HG03442 (cell line): ENCODE data around the gene ZSCAN31.
A peak's percentile ranks its signal among the peaks of the same experiment; 100 is the strongest.

Experiments used
- ATAC-seq: cut with Tn5 transposase; IDR thresholded peaks from one replicate; pipeline ENCODE4 v1.9.1; 2021; ENCODE audit warnings: mild to moderate bottlenecking, moderate library complexity; ENCODE audit not compliant: unreplicated experiment

The ZSCAN31 gene

GRCh38 chr6:28353981-28354676, 18.2 kb upstream of the ZSCAN31 start:
- no peak for ATAC-seq

DNA sequence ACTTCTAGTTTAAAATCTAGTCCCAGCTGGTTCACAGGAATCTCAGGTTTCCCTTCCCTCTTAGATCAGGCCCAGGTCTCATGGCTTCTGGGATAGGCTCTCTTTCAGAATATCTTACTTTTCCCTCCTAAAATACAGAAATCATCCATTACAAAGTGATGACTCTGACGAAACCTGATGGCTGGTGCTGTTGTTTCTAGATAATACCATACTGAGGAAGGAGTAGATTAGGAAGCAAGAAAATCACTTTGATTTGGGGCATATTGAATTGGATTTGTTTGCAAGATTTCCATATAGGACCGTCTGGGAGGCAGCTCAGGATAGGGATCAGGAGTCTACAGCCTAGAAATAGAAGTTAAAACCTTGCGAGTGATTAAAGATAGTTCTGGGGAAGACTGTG, 17.4 kb upstream of the ZSCAN31 start:
- ATAC-seq, result no peak

GRCh38 chr6:28351493-28351925, 15.6 kb upstream of the ZSCAN31 start:
- no peak for ATAC-seq

DNA sequence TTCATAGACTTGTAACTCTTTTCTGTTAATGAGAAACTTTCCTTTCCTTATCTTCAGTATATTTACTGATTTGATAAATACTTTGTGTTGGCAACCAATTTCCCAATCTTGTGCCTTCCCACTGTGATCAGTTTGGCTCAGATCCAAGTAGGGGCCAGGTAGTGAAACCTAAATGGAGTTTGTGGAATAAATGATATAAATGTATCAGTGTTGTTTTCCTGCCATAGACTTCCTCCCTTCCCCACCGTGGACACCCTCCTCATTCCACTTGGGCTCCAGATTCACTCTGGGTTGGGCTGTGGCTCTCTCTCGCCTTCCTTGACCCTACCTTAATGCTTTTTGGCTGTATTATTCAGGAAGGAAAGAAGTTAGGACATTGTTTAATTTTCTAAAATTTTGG, 15.1 kb upstream of the ZSCAN31 start:
- no peak for ATAC-seq

GRCh38 chr6:28349892-28350737, 14.2 kb upstream of the ZSCAN31 start, which contains the start of gene ZKSCAN3:
Gene ZKSCAN3 (plus strand): TSS chr6:28349947. CDS start chr6:28359587, 9,640 bp downstream.
- ATAC-seq, result peak; percentile 94

- ATAC-seq, result peak; percentile 8
These were observed 13.5 kb upstream of the ZSCAN31 start for GRCh38 chr6:28349344-28349891.

GRCh38 chr6:28347119-28347518, 11.2 kb upstream of the ZSCAN31 start:
- ATAC-seq, result no peak

- ATAC-seq, result no peak
These were observed 9.3 kb upstream of the ZSCAN31 start for GRCh38 chr6:28345201-28345600.

GRCh38 chr6:28343898-28344677, 8.1 kb upstream of the ZSCAN31 start:
- ATAC-seq, result no peak

- no peak for ATAC-seq
These were observed 4.6 kb upstream of the ZSCAN31 start for GRCh38 chr6:28340310-28341095.

GRCh38 chr6:28337121-28337520, 1.2 kb upstream of the ZSCAN31 start:
- no peak for ATAC-seq

DNA sequence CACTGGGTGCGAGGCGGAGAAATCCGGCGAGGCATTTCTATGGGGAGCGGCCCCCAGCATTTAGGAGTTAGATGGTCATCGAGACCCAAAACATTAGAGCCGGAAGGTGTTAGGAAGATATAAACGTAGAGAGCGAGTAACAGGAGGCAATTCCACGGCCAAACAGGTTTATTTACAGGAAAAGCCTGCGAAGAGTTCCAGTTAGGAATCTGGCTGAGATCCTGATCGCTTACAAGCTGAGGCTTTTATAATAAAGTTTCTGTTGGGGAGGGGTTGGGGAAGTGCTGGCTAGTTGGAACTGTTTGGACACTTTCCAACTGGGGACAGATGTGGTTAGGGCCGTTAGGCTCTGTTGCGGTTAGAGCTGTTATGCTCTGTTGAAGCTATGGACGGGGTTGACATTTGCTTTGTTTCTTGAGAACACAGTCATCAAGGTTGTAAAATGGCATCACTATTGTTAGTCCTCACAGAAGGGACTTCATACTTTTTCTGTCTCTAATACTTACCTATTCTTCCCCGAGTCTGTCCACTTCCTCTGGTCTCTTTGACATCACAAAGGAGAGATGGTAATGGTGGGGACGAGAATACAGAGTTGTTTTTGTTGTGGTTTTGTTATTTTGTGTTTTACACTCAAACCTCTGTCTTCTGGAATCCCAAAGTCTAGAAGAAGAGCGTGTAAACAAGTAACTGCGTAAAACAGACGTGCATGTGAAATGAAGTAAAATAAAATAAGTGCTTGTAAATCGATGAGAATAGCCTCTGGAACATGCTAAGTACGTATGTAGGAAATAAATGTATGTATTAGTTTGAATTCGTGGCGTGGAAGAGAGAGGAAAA, 554 bp upstream of the ZSCAN31 start:
- ATAC-seq, result no peak

- ATAC-seq, result no peak
These were observed 846 bp downstream of the ZSCAN31 start for GRCh38 chr6:28335040-28335563.

- ATAC-seq, result no peak
These were observed 1.5 kb downstream of the ZSCAN31 start for GRCh38 chr6:28334286-28335039.

DNA sequence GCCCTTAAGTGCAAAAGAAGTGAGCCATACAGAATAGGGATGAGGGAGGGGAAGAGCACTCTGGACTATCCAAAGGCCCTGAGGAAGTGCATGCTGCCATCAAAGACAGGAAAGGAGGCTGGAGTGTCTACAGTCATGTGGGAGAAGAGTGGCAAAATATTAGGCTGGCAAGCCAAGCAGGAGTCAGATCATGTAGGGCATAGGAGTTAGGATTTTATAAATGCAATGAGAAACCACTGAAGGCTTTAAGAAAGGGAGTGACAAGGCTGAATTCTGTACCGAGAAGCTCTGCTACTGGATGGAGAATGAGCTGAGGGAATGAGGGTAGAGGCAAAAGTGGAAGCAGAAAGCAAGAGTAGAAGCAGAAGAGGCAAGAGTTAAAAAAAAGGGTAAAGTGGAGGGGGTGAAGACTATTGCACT, 2.3 kb downstream of the ZSCAN31 start:
- ATAC-seq, result no peak

DNA sequence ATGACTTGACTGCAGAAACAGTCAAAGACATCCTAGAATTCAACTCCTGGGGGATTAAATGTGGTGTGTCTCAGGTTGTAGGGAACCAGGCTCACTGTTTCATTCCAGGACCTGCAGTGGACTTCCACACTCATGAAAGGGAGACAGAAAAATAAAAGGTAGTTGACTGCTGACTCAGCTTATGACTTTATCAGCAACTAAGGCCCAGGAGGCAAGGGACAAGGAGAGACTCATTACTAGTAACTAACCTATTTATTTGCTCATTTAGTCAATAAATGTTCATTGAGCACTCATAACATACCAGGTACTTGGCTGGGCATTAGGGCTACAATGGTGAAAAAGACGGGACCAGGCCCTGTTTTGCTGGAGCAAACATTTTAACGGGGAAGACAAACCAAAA, 2.9 kb downstream of the ZSCAN31 start:
- ATAC-seq, result no peak

DNA sequence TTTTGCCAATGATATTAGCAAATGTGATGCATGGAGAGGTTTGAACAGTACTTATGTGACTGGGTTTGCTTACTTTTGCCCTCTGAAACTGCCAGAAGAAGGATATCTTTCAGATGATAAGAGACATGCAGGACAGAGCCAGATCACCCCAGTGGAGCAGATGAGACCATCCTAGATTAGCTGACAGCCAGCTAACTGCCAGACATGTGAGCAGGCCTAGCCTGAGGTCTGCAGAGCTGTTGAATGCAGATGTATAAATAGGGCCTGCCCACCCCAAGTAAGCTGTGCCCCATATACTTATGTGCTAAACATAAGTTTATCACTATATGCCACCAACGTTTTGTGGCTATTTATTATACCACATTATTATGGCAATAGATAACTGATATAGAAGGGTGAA, 5.9 kb downstream of the ZSCAN31 start:
- ATAC-seq, result no peak

- no peak for ATAC-seq
These were observed 9.5 kb downstream of the ZSCAN31 start for GRCh38 chr6:28326371-28326948.
